H1 (cell line): Measurements from ENCODE around the gene CTSA. TPM values are rescaled to one million over a fixed set of nuclear protein-coding genes. Genes with fewer than 3 reads are reported as not detected.
A peak's percentile ranks its signal among the peaks of the same experiment; 100 is the strongest.

Source experiments
- CTCF ChIA-PET: fragments of 300-600 bp; sonication (Branson Sonifier 250); formaldehyde crosslinking; loops from one replicate; lab custom pipeline; 2021; ENCODE audit not compliant: partially characterized antibody; lab: Charles Lee
- POLR2A ChIA-PET: fragments of 300-600 bp; sonication (Branson Sonifier 250); formaldehyde crosslinking; loops from one replicate; lab custom pipeline; 2021; ENCODE audit warnings: inconsistent platforms; ENCODE audit not compliant: partially characterized antibody; lab: Charles Lee
- DNase-seq, 2 experiments: peaks; one replicate each; pipeline versions ENCODE4 v3.0.0 to v3.0.0-alpha.2; 2010 to 2022; ENCODE audit warnings: low spot score in 2 of 2, low read depth in 1 of 2, mixed read lengths in 1 of 2
- FAIRE-seq: peaks from 2 replicates; lab custom pipeline; 2011; peaks lifted over from hg19 to GRCh38; lab: Jason Lieb, UNC
- H2AFZ ChIP-seq: 2 replicates; pipeline ENCODE4 v1.8.1; 2012; ENCODE audit warnings: low read length, inconsistent platforms
- H2AK5ac ChIP-seq: 2 replicates; pipeline ENCODE4 v1.6.1; 2013; ENCODE audit warnings: low read depth, low read length
- H2BK120ac ChIP-seq: replicated peaks from 2 replicates; pipeline ENCODE3; 2013; ENCODE audit warnings: low read depth, low read length, inconsistent platforms
- H2BK12ac ChIP-seq: 2 replicates; pipeline ENCODE4 v1.6.1; 2013; ENCODE audit warnings: low read depth, low read length
- H2BK15ac ChIP-seq: 2 replicates; pipeline ENCODE4 v1.6.1; 2013; ENCODE audit warnings: low read length
- H2BK20ac ChIP-seq: 2 replicates; pipeline ENCODE4 v1.6.1; 2013; ENCODE audit warnings: low read length
- H2BK5ac ChIP-seq: 2 replicates; pipeline ENCODE4 v1.6.1; 2013; ENCODE audit warnings: low read depth, low read length
- H3K14ac ChIP-seq: 2 replicates; pipeline ENCODE4 v1.6.1; 2013; ENCODE audit warnings: inconsistent platforms; ENCODE audit not compliant: insufficient read length
- H3K18ac ChIP-seq: 2 replicates; pipeline ENCODE4 v1.6.1; 2013; ENCODE audit warnings: low read length; ENCODE audit errors: extremely low read depth
- H3K23ac ChIP-seq: 2 replicates; pipeline ENCODE4 v1.6.1; 2013; ENCODE audit warnings: inconsistent platforms; ENCODE audit not compliant: insufficient read length
- H3K23me2 ChIP-seq: 2 replicates; pipeline ENCODE4 v1.6.1; 2013; ENCODE audit warnings: low read depth, low read length
- H3K27ac ChIP-seq: 2 replicates; pipeline ENCODE4 v1.6.1; 2011; ENCODE audit warnings: low read depth, low read length, inconsistent platforms
- H3K27me3 ChIP-seq, 4 experiments: replicated peaks in 1 of 4; 1 replicate in 1 of 4; 2 replicates in 3 of 4; pipeline versions ENCODE4 v1.6.1 to v1.8.1; 2011 to 2013; ENCODE audit warnings: low read length in 3 of 4, mild to moderate bottlenecking in 3 of 4, inconsistent platforms in 2 of 4, mixed read lengths in 2 of 4, moderate library complexity in 1 of 4; ENCODE audit not compliant: control insufficient read depth in 3 of 4, insufficient read depth in 3 of 4; ENCODE audit errors: extremely low read depth in 1 of 4
- H3K36me3 ChIP-seq, 4 experiments: 2 replicates each; pipeline versions ENCODE4 v1.6.1 to v1.8.1; 2011 to 2013; ENCODE audit warnings: mild to moderate bottlenecking in 4 of 4, low read length in 3 of 4, moderate library complexity in 2 of 4, control low read depth in 1 of 4, inconsistent platforms in 1 of 4; ENCODE audit not compliant: insufficient read depth in 4 of 4, control insufficient read depth in 2 of 4
- H3K4ac ChIP-seq: replicated peaks from 2 replicates; pipeline ENCODE3; 2013; ENCODE audit warnings: low read length, low read depth, mixed read lengths, inconsistent platforms; ENCODE audit not compliant: insufficient read length
- H3K4me1 ChIP-seq, 4 experiments: replicated peaks in 1 of 4; 1 replicate in 1 of 4; 2 replicates in 3 of 4; pipeline versions ENCODE4 v1.6.1 to v1.8.1; 2011 to 2013; ENCODE audit warnings: low read length in 3 of 4, inconsistent platforms in 2 of 4, mixed read lengths in 1 of 4; ENCODE audit not compliant: insufficient read depth in 4 of 4, control insufficient read depth in 3 of 4
- H3K4me2 ChIP-seq, 2 experiments: 2 replicates each; pipeline versions ENCODE4 v1.6.1 to v1.8.1; 2011 to 2013; ENCODE audit warnings: low read depth in 2 of 2, low read length in 2 of 2, control low read depth in 1 of 2, inconsistent platforms in 1 of 2, mild to moderate bottlenecking in 1 of 2; ENCODE audit not compliant: insufficient read depth in 1 of 2
- H3K4me3 ChIP-seq, 4 experiments: fragments of 200-600, 300-600 bp in 1 of 4; sonication (generic), shearing (Covaris generic), sonication (Bioruptor Twin) in 1 of 4; 2 replicates each; pipeline versions ENCODE4 v1.5.1 to v1.8.1; 2011 to 2016; ENCODE audit warnings: low read length in 4 of 4, low read depth in 3 of 4, control low read depth in 2 of 4, inconsistent platforms in 2 of 4, mild to moderate bottlenecking in 2 of 4, mixed read lengths in 1 of 4, moderate library complexity in 1 of 4; ENCODE audit not compliant: insufficient read depth in 2 of 4; ENCODE audit errors: extremely low read depth in 1 of 4
- H3K56ac ChIP-seq: replicated peaks from 2 replicates; pipeline ENCODE3; 2013; ENCODE audit warnings: low read depth, mild to moderate bottlenecking, mixed read lengths, low read length, inconsistent platforms; ENCODE audit not compliant: insufficient read length
- H3K79me1 ChIP-seq: 2 replicates; pipeline ENCODE4 v1.6.1; 2013; ENCODE audit warnings: low read depth, low read length, control low read depth
- H3K79me2 ChIP-seq, 2 experiments: 2 replicates each; pipeline versions ENCODE4 v1.6.1 to v1.8.1; 2012 to 2013; ENCODE audit warnings: low read length in 2 of 2, mild to moderate bottlenecking in 2 of 2, inconsistent platforms in 1 of 2; ENCODE audit not compliant: insufficient read depth in 2 of 2, control insufficient read depth in 1 of 2
- H3K9ac ChIP-seq, 4 experiments: replicated peaks in 1 of 4; 1 replicate in 1 of 4; 2 replicates in 3 of 4; pipeline versions ENCODE4 v1.6.1 to v1.8.1; 2011 to 2013; ENCODE audit warnings: low read depth in 3 of 4, low read length in 3 of 4, control low read depth in 2 of 4, mild to moderate bottlenecking in 2 of 4, moderate library complexity in 2 of 4, inconsistent platforms in 1 of 4; ENCODE audit errors: extremely low read depth in 1 of 4
- H3K9me3 ChIP-seq, 2 experiments: 2 replicates each; pipeline versions ENCODE4 v1.6.1 to v1.8.1; 2012 to 2013; ENCODE audit warnings: mild to moderate bottlenecking in 2 of 2, moderate library complexity in 2 of 2, control low read depth in 1 of 2, inconsistent platforms in 1 of 2, low read depth in 1 of 2, low read length in 1 of 2, mixed read lengths in 1 of 2; ENCODE audit not compliant: insufficient read depth in 2 of 2
- H4K20me1 ChIP-seq, 2 experiments: replicated peaks in 1 of 2; 2 replicates each; pipeline versions ENCODE3 to v1.8.1; 2011 to 2013; ENCODE audit warnings: inconsistent platforms in 2 of 2, low read length in 2 of 2, mild to moderate bottlenecking in 1 of 2; ENCODE audit not compliant: insufficient read depth in 2 of 2, control insufficient read depth in 1 of 2
- H4K5ac ChIP-seq: 2 replicates; pipeline ENCODE4 v1.6.1; 2013; ENCODE audit warnings: low read length, low read depth, mixed read lengths, inconsistent platforms; ENCODE audit not compliant: insufficient read length
- H4K8ac ChIP-seq: 2 replicates; pipeline ENCODE4 v1.8.0; 2013; ENCODE audit warnings: mild to moderate bottlenecking, moderate library complexity, low read length, inconsistent platforms; ENCODE audit not compliant: insufficient read depth; ENCODE audit errors: extremely low read depth
- H4K91ac ChIP-seq: replicated peaks from 2 replicates; pipeline ENCODE3; 2013; ENCODE audit warnings: low read length, mixed read lengths, inconsistent platforms; ENCODE audit not compliant: insufficient read length
- CTBP2 ChIP-seq: IDR thresholded peaks from 2 replicates; pipeline ENCODE4 v1.7.0; 2011; ENCODE audit warnings: borderline replicate concordance, mild to moderate bottlenecking, moderate library complexity, mixed read lengths, low read length; ENCODE audit not compliant: insufficient read depth, insufficient read length
- POLR2AphosphoS5 ChIP-seq: IDR thresholded peaks from 2 replicates; pipeline ENCODE4 v1.6.1; 2011; ENCODE audit warnings: low read depth, low read length
- WGBS, 2 experiments: shearing (Covaris generic) in 1 of 2; methylation state at CpG; one replicate each; pipeline versions ENCODE4 v1.1.6 to v1.1.7; 2013 to 2015; ENCODE audit warnings: low lambda C conversion rate in 2 of 2, mixed read lengths in 2 of 2, inconsistent platforms in 1 of 2, low coverage in 1 of 2, missing lambda C conversion rate in 1 of 2; ENCODE audit not compliant: insufficient replicate concordance in 2 of 2, insufficient coverage in 1 of 2, insufficient read length in 1 of 2; ENCODE audit errors: extremely low coverage in 1 of 2, missing lambda C conversion rate in 1 of 2; 5-methylcytosine and 5-hydroxymethylcytosine counted together
- polyA plus RNA-seq, 7 experiments: library from polyadenylated mRNA; depleted of rRNA in 3 of 7; stranded (reverse) in 5 of 7; unstranded in 2 of 7; fragments of >200 nt in 5 of 7; fragments of 200-250 nt in 2 of 7; gene quantifications; 1 replicate in 5 of 7; 2 replicates in 1 of 7; 4 replicates in 1 of 7; pipeline versions ENCODE4 v1.2.1 to v1.2.3, GENCODE V29; 2011 to 2013; ENCODE audit warnings: missing spikeins in 2 of 7, mixed read lengths in 2 of 7
- total RNA-seq: library from RNA; stranded (reverse); fragmentation: NEBNext Ultra II Directional; extraction: Animal tissue kit (Norgen Biotek cat#: 25700); gene quantifications from 2 replicates; pipeline ENCODE4 v1.2.1, GENCODE V29; 2021

Gene CTSA
- total and polyA plus RNA-seq, 2 of the 8 experiments (the other 6 are each of a cell fraction or from before 2014, with no cell fraction given), result 49.7 to 74.0 TPM

DNA sequence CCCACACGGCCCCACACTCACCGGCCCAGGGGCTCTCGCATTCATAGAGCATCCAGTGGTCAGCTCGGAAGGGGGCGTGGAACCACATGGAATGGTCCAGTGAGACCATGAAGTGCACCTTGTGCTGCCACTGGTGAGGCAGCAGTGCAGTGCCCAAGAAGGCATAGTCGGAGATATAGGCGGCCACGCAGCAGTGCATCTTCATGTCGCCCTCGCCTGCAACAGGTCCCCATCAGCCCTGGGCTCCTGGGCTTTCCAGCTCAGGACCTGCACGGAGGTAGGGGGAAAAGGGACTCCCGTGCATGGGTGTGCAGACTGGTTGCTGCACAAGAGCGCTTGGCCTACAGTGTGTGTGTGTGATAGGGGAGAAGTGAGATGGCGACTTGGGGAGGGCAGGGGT lies 47.6 kb upstream of the CTSA start:
- CTCF ChIA-PET, result no interaction called here
- no peak for FAIRE-seq
- WGBS, 2 experiments, result 92% methylated on average over 13 of the region's 14 CpGs; no CpG with 5 or more reads in 1 of the 2 experiments

More for the DNA sequence above, 47.6 kb upstream of the CTSA start:
- Histone ChIP-seq H3K27ac (no peak overlapping the region), H3K4me2 (no peak overlapping the region), H4K91ac (no peak overlapping the region), H3K27me3 (no peaks in the 10 kb centered on the region), H3K79me2 (no peaks in the 10 kb centered on the region), H3K4me3 (no peak overlapping the region), H3K14ac (no peak overlapping the region), H3K4me1 (no peaks in the 10 kb centered on the region), H3K23ac (no peak overlapping the region), H2BK120ac (no peak overlapping the region), H4K20me1 (no peaks in the 10 kb centered on the region), H2BK15ac (no peak overlapping the region), H3K18ac (no peak overlapping the region), H2BK12ac (no peak overlapping the region), H3K79me1 (no peaks in the 10 kb centered on the region), H3K23me2 (no peaks in the 10 kb centered on the region), H3K4ac (no peak overlapping the region), H4K5ac (no peak overlapping the region), H2AFZ (no peak overlapping the region), H3K9ac (no peak overlapping the region), H4K8ac (no peak overlapping the region; the same call in 1 of the 2 replicates), H3K9me3 (no peaks in the 10 kb centered on the region), H3K36me3 (peaks cover 15 to 56% (median 28%) of the 10 kb centered on the region in 4 experiments), H3K56ac (no peak overlapping the region), H2BK5ac (no peak overlapping the region), H2AK5ac (no peak overlapping the region), H2BK20ac (no peak overlapping the region)
- POLR2A ChIA-PET, result interaction anchor here (0.7 to 13.8 kb wide), 5 partner anchors 10 to 110 kb away, joined by 3 to 178 read pairs (median 4); partner anchors contain the start of genes ACOT8, SNX21 and ZSWIM3
- no peak for DNase-seq
- peak; percentile 45; the same call in 1 of the 2 replicates for TF ChIP-seq POLR2AphosphoS5
- no peak for TF ChIP-seq CTBP2
